Activated CD4-positive, alpha-beta T cell treated with anti-CD3 and anti-CD28 coated beads for 36 hours (primary cell): ENCODE data around the gene USP13. TPM values are rescaled to one million over a fixed set of nuclear protein-coding genes. Genes with fewer than 3 reads are reported as not detected.

Experiments used
- ATAC-seq: fragments of 200-7000 bp; cut with Tn5 transposase; one replicate; pipeline ENCODE4 v1.10.0; 2021; ENCODE audit warnings: mild to moderate bottlenecking, moderate library complexity
- CTCF ChIA-PET: fragments of 350-600 bp; sonication (Branson Sonifier 250); formaldehyde crosslinking; loops from one replicate; lab custom pipeline; 2021; ENCODE audit warnings: antibody characterized with exemption; lab: Charles Lee
- POLR2A ChIA-PET: fragments of 350-600 bp; sonication (Branson Sonifier 250); formaldehyde crosslinking; loops from one replicate; lab custom pipeline; 2021; ENCODE audit warnings: antibody characterized with exemption, inconsistent platforms; lab: Charles Lee
- DNase-seq: peaks from one replicate; pipeline ENCODE4 v3.0.0-alpha.2; 2020
- H3K27ac Mint-ChIP-seq: one replicate; pipeline ENCODE4 v1.8.0; 2021; ENCODE audit warnings: mixed read lengths
- H3K27me3 Mint-ChIP-seq: one replicate; pipeline ENCODE4 v1.8.0; 2021; ENCODE audit warnings: mixed read lengths
- H3K36me3 Mint-ChIP-seq: one replicate; pipeline ENCODE4 v1.8.0; 2021; ENCODE audit warnings: low read depth, mixed read lengths
- H3K4me1 Mint-ChIP-seq: one replicate; pipeline ENCODE4 v1.8.0; 2021; ENCODE audit warnings: mixed read lengths
- H3K4me3 Mint-ChIP-seq: one replicate; pipeline ENCODE4 v1.8.0; 2021; ENCODE audit warnings: mild to moderate bottlenecking, moderate library complexity, mixed read lengths
- H3K9me3 Mint-ChIP-seq: one replicate; pipeline ENCODE4 v1.8.0; 2021; ENCODE audit warnings: low read depth, mixed read lengths
- intact Hi-C, 2 experiments: fragments of 100-400 bp; cut with DNase I in 1 of 2; cut with micrococcal nuclease in 1 of 2; formaldehyde crosslinking; loops; one replicate each; pipeline versions ENCODE4 v1.14.2 to v1.15.1; 2022 to 2024; cut with DNase I, micrococcal nuclease
- total RNA-seq, 2 experiments: library from RNA; stranded (reverse); gene quantifications; one replicate each; pipeline ENCODE4 v1.2.3, GENCODE V29; 2021

Gene USP13
- total RNA-seq, 2 experiments from 2014 or later: 11.2 to 11.6 TPM

- ChIA-PET CTCF (no interaction called here), POLR2A (no interaction called here)
- H3K4me3 Mint-ChIP-seq: no peak overlapping the region
- no peaks in the 10 kb centered on the region for H3K9me3 Mint-ChIP-seq
- intact Hi-C loops: no loop called here
- peaks cover 4% of the 10 kb centered on the region for H3K4me1 Mint-ChIP-seq
- no peaks in the 10 kb centered on the region for H3K27me3 Mint-ChIP-seq
- H3K36me3 Mint-ChIP-seq: no peaks in the 10 kb centered on the region
- ATAC-seq: no peak
- H3K27ac Mint-ChIP-seq: no peak overlapping the region
- no peak for DNase-seq
These were observed 148.4 kb downstream of the USP13 start for GRCh38 chr3:179801263-179801662.

- intact Hi-C loops: no loop called here
- CTCF ChIA-PET: no interaction called here
- no peak for DNase-seq
- no peak overlapping the region for H3K27ac Mint-ChIP-seq
- no peak for ATAC-seq
- no peaks in the 10 kb centered on the region for H3K36me3 Mint-ChIP-seq
- H3K4me3 Mint-ChIP-seq: no peak overlapping the region
- POLR2A ChIA-PET: no interaction called here
- H3K9me3 Mint-ChIP-seq: no peaks in the 10 kb centered on the region
- no peaks in the 10 kb centered on the region for H3K27me3 Mint-ChIP-seq
- peaks cover 4% of the 10 kb centered on the region for H3K4me1 Mint-ChIP-seq
These were observed 149.0 kb downstream of the USP13 start for GRCh38 chr3:179801856-179802255.

GRCh38 chr3:179806177-179806576 is 153.3 kb downstream of the USP13 start:
- no peaks in the 10 kb centered on the region for H3K27me3 Mint-ChIP-seq
- intact Hi-C loops: no loop called here
- no peaks in the 10 kb centered on the region for H3K9me3 Mint-ChIP-seq
- ChIA-PET POLR2A (no interaction called here), CTCF (interaction anchor here (0.6 kb wide), 1 partner anchor 243 kb away, joined by 3 read pairs; the partner anchor contains the start of gene ACTL6A)
- H3K27ac Mint-ChIP-seq: no peak overlapping the region
- no peak for ATAC-seq
- no peak for DNase-seq
- H3K4me3 Mint-ChIP-seq: no peak overlapping the region
- peaks cover 4% of the 10 kb centered on the region for H3K4me1 Mint-ChIP-seq
- no peaks in the 10 kb centered on the region for H3K36me3 Mint-ChIP-seq

- Mint-ChIP-seq H3K4me1 (peaks cover 4% of the 10 kb centered on the region), H3K27ac (no peak overlapping the region), H3K9me3 (no peaks in the 10 kb centered on the region), H3K36me3 (no peaks in the 10 kb centered on the region), H3K27me3 (no peaks in the 10 kb centered on the region), H3K4me3 (no peak overlapping the region)
- ChIA-PET POLR2A (no interaction called here), CTCF (no interaction called here)
- ATAC-seq (no peak), DNase-seq (no peak)
- intact Hi-C loops: no loop called here
These were observed 154.7 kb downstream of the USP13 start for GRCh38 chr3:179807588-179807987.

GRCh38 chr3:179809639-179810038 is 156.8 kb downstream of the USP13 start:
- ChIA-PET POLR2A (interaction anchor here (0.7 kb wide), 1 partner anchor 34 kb away, joined by 3 read pairs; no protein-coding TSS in a partner anchor), CTCF (no interaction called here)
- H3K4me3 Mint-ChIP-seq: no peak overlapping the region
- no peaks in the 10 kb centered on the region for H3K27me3 Mint-ChIP-seq
- ATAC-seq (no peak), DNase-seq (no peak)
- no peaks in the 10 kb centered on the region for H3K36me3 Mint-ChIP-seq
- H3K9me3 Mint-ChIP-seq: no peaks in the 10 kb centered on the region
- H3K4me1 Mint-ChIP-seq: peaks cover under 1% of the 10 kb centered on the region
- intact Hi-C loops: loop anchor here in 1 of 2 experiments (10.0 kb wide), 1 partner anchor 785 kb away; no protein-coding TSS in a partner anchor
- no peak overlapping the region for H3K27ac Mint-ChIP-seq

DNA sequence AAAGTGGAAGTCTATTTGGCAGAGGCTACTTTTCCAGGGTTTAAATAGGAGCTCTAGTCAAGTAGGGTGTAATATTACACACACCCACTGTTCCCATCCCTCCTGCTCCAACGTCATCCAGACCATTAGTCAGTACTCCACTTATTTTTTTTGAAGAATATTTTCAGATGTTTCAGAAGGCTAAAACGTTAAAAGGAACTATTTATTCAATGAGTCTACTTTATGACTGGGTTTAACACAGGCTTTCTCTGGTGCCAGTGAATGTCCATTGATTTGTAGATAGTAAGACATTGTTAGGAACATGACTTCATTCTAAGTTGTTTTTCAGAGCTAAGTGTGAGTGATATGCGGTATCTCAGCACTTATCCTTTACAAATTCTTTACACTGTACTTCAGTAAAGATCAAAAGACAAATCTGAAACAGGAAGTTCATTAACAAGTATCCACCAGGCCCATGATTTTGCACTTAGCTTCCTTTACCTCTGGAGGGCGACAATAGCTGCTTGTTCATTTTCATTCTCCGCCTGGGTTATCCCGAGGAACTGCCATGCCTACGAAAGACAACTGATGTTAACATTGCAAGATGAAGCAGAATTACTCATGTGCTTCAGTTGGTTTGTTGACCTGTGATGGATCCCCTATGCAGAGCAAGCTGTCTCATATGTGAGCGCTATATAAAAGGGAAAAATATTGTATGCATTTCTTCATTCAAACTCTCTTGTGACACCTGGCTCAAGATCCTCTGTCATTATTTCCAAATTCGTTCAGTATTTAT is 158.7 kb downstream of the USP13 start:
- intact Hi-C loops: loop anchor here in 1 of 2 experiments (10.0 kb wide), 1 partner anchor 783 kb away; no protein-coding TSS in a partner anchor
- Mint-ChIP-seq H3K4me3 (no peak overlapping the region), H3K27me3 (no peaks in the 10 kb centered on the region), H3K36me3 (no peaks in the 10 kb centered on the region), H3K9me3 (no peaks in the 10 kb centered on the region), H3K4me1 (no peaks in the 10 kb centered on the region), H3K27ac (no peak overlapping the region)
- POLR2A ChIA-PET: no interaction called here
- DNase-seq: peak; percentile 30
- CTCF ChIA-PET: interaction anchor here (0.6 to 1.4 kb wide), 5 partner anchors 16 to 840 kb away, joined by 3 to 5 read pairs (median 3); no protein-coding TSS in a partner anchor
- peak; percentile 73 for ATAC-seq

DNA sequence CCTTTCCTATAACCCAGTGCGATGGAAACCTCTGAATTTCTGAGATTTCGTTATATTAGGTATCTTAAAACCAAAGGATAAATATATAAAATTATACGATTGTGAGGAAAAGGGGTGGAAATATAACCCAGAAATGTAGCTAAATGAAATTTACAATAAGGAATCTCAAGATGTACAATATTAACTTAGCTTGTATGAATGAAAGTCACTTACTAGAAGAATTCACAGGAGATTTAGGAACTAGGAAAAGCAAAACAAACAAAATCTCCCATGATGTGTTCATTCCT is 159.2 kb downstream of the USP13 start:
- no peaks in the 10 kb centered on the region for H3K27me3 Mint-ChIP-seq
- POLR2A ChIA-PET: no interaction called here
- no peaks in the 10 kb centered on the region for H3K4me1 Mint-ChIP-seq
- no peaks in the 10 kb centered on the region for H3K36me3 Mint-ChIP-seq
- DNase-seq (no peak), ATAC-seq (no peak)
- no peak overlapping the region for H3K4me3 Mint-ChIP-seq
- intact Hi-C loops: loop anchor here in 1 of 2 experiments (10.0 kb wide), 1 partner anchor 783 kb away; no protein-coding TSS in a partner anchor
- no peaks in the 10 kb centered on the region for H3K9me3 Mint-ChIP-seq
- CTCF ChIA-PET: interaction anchor here (0.8 to 1.4 kb wide), 2 partner anchors 70 to 789 kb away, joined by 3 to 4 read pairs; no protein-coding TSS in a partner anchor
- H3K27ac Mint-ChIP-seq: no peak overlapping the region

DNA sequence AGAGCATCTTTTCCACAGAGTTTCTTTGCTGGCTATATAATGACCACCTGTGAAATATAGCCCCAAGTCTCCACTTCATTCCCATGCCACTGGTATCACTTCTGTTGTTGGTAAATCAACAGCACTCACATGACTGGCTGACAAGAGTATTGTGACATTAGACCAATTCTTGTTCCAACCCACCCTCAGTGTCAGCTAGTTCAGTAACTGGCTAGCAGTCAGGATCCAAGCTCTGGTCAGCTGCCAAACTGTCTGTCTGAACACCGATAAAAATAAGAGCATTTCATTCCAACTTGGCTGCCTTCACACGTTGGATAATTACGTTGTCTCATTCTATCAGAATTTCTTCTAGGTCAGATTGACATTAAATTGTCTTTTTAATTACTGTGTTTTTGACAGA is 166.5 kb downstream of the USP13 start:
- DNase-seq (no peak), ATAC-seq (no peak)
- POLR2A ChIA-PET: no interaction called here
- H3K4me1 Mint-ChIP-seq: no peaks in the 10 kb centered on the region
- no peaks in the 10 kb centered on the region for H3K36me3 Mint-ChIP-seq
- H3K27me3 Mint-ChIP-seq: no peaks in the 10 kb centered on the region
- no peak overlapping the region for H3K4me3 Mint-ChIP-seq
- CTCF ChIA-PET: no interaction called here
- no peaks in the 10 kb centered on the region for H3K9me3 Mint-ChIP-seq
- H3K27ac Mint-ChIP-seq: no peak overlapping the region
- intact Hi-C loops: loop anchor here in 1 of 2 experiments (10.0 kb wide), 1 partner anchor 775 kb away; no protein-coding TSS in a partner anchor

DNA sequence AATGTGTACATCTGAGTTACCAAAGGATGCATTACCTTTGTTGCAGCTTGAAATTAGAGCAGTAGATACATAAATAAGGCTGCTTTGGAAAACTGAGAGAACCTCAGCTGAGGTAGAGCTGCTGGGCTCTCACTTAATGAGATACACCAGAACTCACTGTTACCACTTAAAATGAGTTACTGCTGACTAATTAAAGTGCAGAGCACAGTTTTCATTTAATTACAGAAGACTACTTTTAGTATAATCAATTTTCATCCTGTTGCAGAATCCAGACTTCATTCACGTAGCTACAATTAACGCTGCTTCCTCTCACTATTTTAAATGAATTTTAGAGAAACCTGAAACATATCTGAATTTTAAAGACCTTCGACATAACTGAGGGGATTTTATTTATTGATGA is 169.5 kb downstream of the USP13 start:
- Mint-ChIP-seq H3K27me3 (no peaks in the 10 kb centered on the region), H3K9me3 (no peaks in the 10 kb centered on the region), H3K4me3 (no peak overlapping the region), H3K27ac (no peak overlapping the region), H3K4me1 (no peaks in the 10 kb centered on the region), H3K36me3 (no peaks in the 10 kb centered on the region)
- ATAC-seq (no peak), DNase-seq (no peak)
- intact Hi-C loops: no loop called here
- ChIA-PET CTCF (no interaction called here), POLR2A (no interaction called here)

DNA sequence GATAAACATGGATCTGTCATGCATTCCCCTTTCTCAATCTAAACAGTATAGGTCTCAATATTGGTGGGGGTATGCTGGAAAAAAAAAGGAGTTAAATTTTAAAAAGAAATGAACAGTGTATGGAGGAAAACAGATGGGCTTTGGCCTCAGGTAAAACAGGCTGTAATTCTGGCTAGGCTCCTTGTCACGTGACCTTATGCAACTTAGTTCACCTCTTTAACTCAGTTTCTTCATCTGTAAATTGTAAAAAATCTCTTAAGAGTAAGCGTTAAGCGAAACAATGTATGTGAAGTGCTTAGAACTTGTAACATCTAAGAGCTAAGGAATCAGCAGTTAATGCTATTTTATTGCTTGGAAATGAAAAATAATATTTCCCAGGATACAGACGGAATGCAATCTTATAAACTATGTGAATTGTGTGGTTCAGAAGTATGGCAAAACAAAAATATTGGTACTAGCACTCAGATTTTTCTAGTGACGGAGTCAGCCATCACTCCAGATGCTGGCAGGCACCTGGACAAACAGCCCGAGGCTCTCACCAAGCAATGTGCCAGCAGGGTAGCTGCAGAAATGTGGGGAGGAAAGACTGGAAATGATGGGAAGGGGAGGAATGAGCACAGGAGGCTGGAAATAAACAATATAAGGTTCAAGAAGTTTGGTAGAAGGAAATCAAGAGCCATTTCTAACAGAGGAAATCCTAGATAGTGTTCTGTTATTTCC is 172.8 kb downstream of the USP13 start:
- intact Hi-C loops: no loop called here

GRCh38 chr3:179826247-179826637 is 173.4 kb downstream of the USP13 start:
- ChIA-PET CTCF (interaction anchor here (0.6 to 1.2 kb wide), 3 partner anchors 9 to 22 kb away, joined by 3 read pairs; no protein-coding TSS in a partner anchor), POLR2A (no interaction called here)
- H3K27me3 Mint-ChIP-seq: no peaks in the 10 kb centered on the region
- H3K4me3 Mint-ChIP-seq: no peak overlapping the region
- DNase-seq (no peak), ATAC-seq (no peak)
- no peaks in the 10 kb centered on the region for H3K9me3 Mint-ChIP-seq
- no peaks in the 10 kb centered on the region for H3K36me3 Mint-ChIP-seq
- no peaks in the 10 kb centered on the region for H3K4me1 Mint-ChIP-seq
- no peak overlapping the region for H3K27ac Mint-ChIP-seq
- intact Hi-C loops: no loop called here

More for the DNA sequence above, 172.8 kb downstream of the USP13 start:
- POLR2A ChIA-PET: no interaction called here
- ATAC-seq: no peak
- Mint-ChIP-seq H3K9me3 (no peaks in the 10 kb centered on the region), H3K4me3 (no peak overlapping the region), H3K4me1 (no peaks in the 10 kb centered on the region), H3K27ac (no peak overlapping the region), H3K36me3 (no peaks in the 10 kb centered on the region), H3K27me3 (no peaks in the 10 kb centered on the region)
- CTCF ChIA-PET: interaction anchor here (0.6 to 0.8 kb wide), 2 partner anchors 10 to 21 kb away, joined by 3 read pairs; no protein-coding TSS in a partner anchor
- no peak for DNase-seq
